Lower lobe of right lung (tissue), 2 donors: ENCODE measurements around the gene NAB2. TPM values are rescaled to one million over a fixed set of nuclear protein-coding genes. Genes with fewer than 3 reads are reported as not detected.

ENCODE experiments used
- ATAC-seq, 2 donors: fragments of 200-7000 bp; cut with Tn5 transposase; one replicate each; pipeline ENCODE4 v1.9.1; 2020 to 2022; ENCODE audit warnings: mild to moderate bottlenecking in 2 of 2, moderate library complexity in 2 of 2
- DNase-seq: peaks from one replicate; pipeline ENCODE4 v3.0.0-alpha.2; 2020
- H3K27ac ChIP-seq: fragments of 200-600 bp; one replicate; pipeline ENCODE4 v1.8.0; 2022
- H3K27me3 ChIP-seq: fragments of 200-600 bp; one replicate; pipeline ENCODE4 v1.8.0; 2022; ENCODE audit warnings: low read depth
- H3K36me3 ChIP-seq: fragments of 200-600 bp; one replicate; pipeline ENCODE4 v1.8.0; 2022; ENCODE audit warnings: mild to moderate bottlenecking
- H3K4me1 ChIP-seq: fragments of 200-600 bp; one replicate; pipeline ENCODE4 v1.8.0; 2022
- H3K4me3 ChIP-seq: fragments of 200-600 bp; one replicate; pipeline ENCODE4 v1.8.0; 2022; ENCODE audit warnings: mild to moderate bottlenecking
- H3K9me3 ChIP-seq: fragments of 200-600 bp; one replicate; pipeline ENCODE4 v1.8.0; 2022
- intact Hi-C: fragments of 100-400 bp; cut with DNase I; formaldehyde crosslinking; loops from one replicate; pipeline ENCODE4 v1.11.0; 2022
- total RNA-seq: library from RNA; stranded (reverse); fragmentation: NEBNext Ultra II Directional; extraction: Animal tissue kit (Norgen Biotek cat#: 25700); gene quantifications from one replicate; pipeline ENCODE4 v1.2.1, GENCODE V29; 2021
- TF ChIP-seq, protein P1 (sequence below): fragments of 200-600 bp; IDR thresholded peaks from one replicate; pipeline ENCODE4 v1.8.0; 2022; ENCODE audit warnings: antibody characterized with exemption, mild to moderate bottlenecking
- donor health status: DM: no; HTN: yes; CAD: no; lungs with severe emphysema.

Gene NAB2
- total RNA-seq, 1 donor from 2014 or later, result 28.9 TPM

DNA sequence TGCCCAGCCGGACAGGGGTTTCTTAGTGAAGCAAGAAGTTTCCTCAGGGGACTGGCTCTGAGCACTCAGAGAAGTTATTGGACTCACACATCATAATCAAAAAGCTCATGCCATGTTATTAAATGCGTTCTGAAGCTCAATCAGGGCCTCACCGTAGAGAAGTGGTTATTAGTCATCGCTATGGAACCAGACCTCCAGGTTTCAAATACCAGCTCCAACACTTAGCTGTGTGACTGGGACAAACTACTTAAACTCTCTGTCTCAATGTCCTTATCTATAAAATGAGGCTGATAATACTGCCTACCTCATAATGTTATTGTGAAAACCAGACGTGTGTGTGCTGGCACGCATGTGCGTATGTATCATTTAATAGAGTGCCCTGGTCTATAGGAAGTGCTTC lies 14.9 kb downstream of the NAB2 start:
- intact Hi-C loops, result no loop called here
- H3K4me1 ChIP-seq, result peaks cover 18% of the 10 kb centered on the region

GRCh38 chr12:57104292-57104910 lies 15.5 kb downstream of the NAB2 start:
- Histone ChIP-seq H3K27me3 (no peaks in the 10 kb centered on the region), H3K9me3 (no peaks in the 10 kb centered on the region), H3K4me3 (no peak overlapping the region), H3K27ac (no peak overlapping the region), H3K4me1 (peaks cover 23% of the 10 kb centered on the region), H3K36me3 (peaks cover 92% of the 10 kb centered on the region)
- no peak for ATAC-seq
- no peak for DNase-seq
- TF ChIP-seq, protein P1, sequence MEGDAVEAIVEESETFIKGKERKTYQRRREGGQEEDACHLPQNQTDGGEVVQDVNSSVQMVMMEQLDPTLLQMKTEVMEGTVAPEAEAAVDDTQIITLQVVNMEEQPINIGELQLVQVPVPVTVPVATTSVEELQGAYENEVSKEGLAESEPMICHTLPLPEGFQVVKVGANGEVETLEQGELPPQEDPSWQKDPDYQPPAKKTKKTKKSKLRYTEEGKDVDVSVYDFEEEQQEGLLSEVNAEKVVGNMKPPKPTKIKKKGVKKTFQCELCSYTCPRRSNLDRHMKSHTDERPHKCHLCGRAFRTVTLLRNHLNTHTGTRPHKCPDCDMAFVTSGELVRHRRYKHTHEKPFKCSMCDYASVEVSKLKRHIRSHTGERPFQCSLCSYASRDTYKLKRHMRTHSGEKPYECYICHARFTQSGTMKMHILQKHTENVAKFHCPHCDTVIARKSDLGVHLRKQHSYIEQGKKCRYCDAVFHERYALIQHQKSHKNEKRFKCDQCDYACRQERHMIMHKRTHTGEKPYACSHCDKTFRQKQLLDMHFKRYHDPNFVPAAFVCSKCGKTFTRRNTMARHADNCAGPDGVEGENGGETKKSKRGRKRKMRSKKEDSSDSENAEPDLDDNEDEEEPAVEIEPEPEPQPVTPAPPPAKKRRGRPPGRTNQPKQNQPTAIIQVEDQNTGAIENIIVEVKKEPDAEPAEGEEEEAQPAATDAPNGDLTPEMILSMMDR, result no peak
- intact Hi-C loops, result no loop called here

More for the DNA sequence above, 14.9 kb downstream of the NAB2 start:
- Histone ChIP-seq H3K36me3 (peaks cover 97% of the 10 kb centered on the region), H3K27me3 (no peaks in the 10 kb centered on the region), H3K4me3 (no peak overlapping the region), H3K27ac (no peak overlapping the region), H3K9me3 (no peaks in the 10 kb centered on the region)
- DNase-seq (no peak), ATAC-seq (peak in 1 of 2 donors; percentile 24)
- TF ChIP-seq, protein P1, result no peak

DNA sequence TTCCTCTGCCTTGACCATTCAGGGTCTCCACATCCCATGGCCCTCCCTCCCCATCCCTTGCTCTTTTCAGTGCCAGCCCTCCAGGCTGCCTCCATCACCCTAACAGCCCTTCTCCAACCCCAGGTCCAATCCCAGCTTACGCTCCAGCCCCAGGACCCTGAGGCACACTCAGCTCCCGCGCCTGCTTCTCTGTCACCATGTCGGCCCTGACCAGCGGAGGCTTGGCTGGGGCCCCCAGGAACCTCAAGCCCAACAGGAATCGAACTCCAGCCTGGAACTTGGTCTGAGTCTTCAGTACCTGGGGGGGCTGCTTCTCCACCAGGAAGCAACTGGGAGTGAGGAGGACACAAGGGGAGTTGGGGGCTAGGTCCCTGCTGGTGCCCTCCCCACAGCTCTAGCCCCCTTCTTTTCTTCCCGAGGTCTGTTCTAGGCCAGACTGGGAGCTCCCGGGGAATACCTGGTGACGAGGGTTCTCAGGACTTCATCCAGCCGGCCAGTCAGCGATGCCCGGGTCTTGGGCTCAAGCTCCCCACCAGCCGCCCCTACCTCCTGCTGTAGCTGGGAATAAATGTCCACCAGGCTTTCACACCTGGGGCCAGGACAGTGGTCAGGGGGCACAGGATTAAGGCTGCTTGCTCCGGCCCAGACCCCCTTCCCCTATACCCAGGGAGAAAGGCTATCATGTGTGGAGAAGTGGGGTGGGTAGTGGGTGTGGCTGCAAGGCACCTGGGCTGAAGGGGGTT lies 16.3 kb downstream of the NAB2 start:
- DNase-seq (no peak), ATAC-seq (no peak)
- no peak overlapping the region for H3K4me3 ChIP-seq
- no peak overlapping the region for H3K27ac ChIP-seq
- H3K9me3 ChIP-seq, result no peaks in the 10 kb centered on the region
- no peaks in the 10 kb centered on the region for H3K27me3 ChIP-seq
- intact Hi-C loops, result no loop called here
- peaks cover 31% of the 10 kb centered on the region for H3K4me1 ChIP-seq
- peaks cover 84% of the 10 kb centered on the region for H3K36me3 ChIP-seq
- TF ChIP-seq, protein P1, result no peak

- intact Hi-C loops, result no loop called here
- no peaks in the 10 kb centered on the region for H3K27me3 ChIP-seq
- H3K4me3 ChIP-seq, result no peak overlapping the region
- DNase-seq, result no peak
- peaks cover 31% of the 10 kb centered on the region for H3K4me1 ChIP-seq
- H3K36me3 ChIP-seq, result peaks cover 74% of the 10 kb centered on the region
- TF ChIP-seq, protein P1, result no peak
- no peak overlapping the region for H3K27ac ChIP-seq
- H3K9me3 ChIP-seq, result no peaks in the 10 kb centered on the region
- ATAC-seq, result no peak
Observed at GRCh38 chr12:57106021-57106708, 17.3 kb downstream of the NAB2 start.

DNA sequence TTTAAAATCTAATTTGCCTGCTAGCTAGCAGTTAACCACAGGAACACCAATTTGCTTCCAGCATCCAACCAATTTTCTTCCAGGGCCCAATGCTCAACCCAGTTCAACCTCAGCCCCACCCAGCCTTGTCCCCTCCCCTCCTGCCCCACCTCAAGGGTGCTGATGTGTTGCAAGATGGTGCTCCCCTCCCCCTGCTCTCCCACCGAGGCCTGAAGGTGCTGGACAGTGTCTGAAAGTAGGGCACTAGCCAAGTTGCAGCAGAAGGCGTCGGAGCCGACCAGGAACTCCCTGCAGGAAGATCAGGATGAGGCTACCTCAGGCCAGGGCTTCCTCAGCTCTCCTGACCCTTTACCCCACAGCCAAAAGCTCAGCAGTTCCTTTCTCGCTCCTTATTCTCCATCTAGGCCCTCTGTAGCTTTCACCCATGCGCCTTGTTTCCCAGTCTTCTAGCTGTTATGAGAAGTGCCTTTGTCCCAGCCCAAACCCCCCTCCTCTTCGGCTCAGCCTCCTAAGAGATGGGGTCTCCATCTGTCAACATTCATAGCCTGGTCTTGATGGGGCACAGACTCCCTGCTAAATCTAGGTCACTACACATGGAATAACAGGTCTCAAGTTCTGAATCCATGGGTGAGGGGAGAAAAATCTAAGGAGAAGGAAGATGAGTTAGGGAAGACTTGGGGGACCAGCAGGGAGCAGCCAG lies 18.7 kb downstream of the NAB2 start:
- Histone ChIP-seq H3K4me1 (peaks cover 35% of the 10 kb centered on the region), H3K9me3 (no peaks in the 10 kb centered on the region), H3K36me3 (peaks cover 60% of the 10 kb centered on the region), H3K4me3 (no peak overlapping the region), H3K27me3 (no peaks in the 10 kb centered on the region), H3K27ac (no peak overlapping the region)
- no peak for ATAC-seq
- TF ChIP-seq, protein P1, result no peak
- intact Hi-C loops, result no loop called here
- no peak for DNase-seq
